Measurements from ENCODE around the gene COL21A1.
"Not testable (repeated sequence)": the region's sequence is repeated elsewhere in the genome, so short reads cannot be mapped to it uniquely, and the experiment has no call there.

The COL21A1 gene

GRCh38 chr6:56246881-56247653 lies at the start of gene COL21A1:
TSS of gene COL21A1 (minus strand) at chr6:56247580. CDS start at chr6:56182618, 64,962 bp downstream.
- DNase-seq (ENCODE audit: low read depth in 2 of 2): no peak

GRCh38 chr6:56293781-56294180 lies 46.4 kb upstream of the COL21A1 start:
- DNase-seq (ENCODE audit: low read depth in 2 of 2): no peak

GRCh38 chr6:56292505-56293181 lies 45.3 kb upstream of the COL21A1 start:
- no peak for DNase-seq (ENCODE audit: low read depth in 2 of 2)

GRCh38 chr6:56291302-56291917 lies 44.0 kb upstream of the COL21A1 start:
- DNase-seq (ENCODE audit: low read depth in 2 of 2): no peak

- no peak for DNase-seq (ENCODE audit: low read depth in 2 of 2)
Measured at GRCh38 chr6:56289721-56290120, 42.3 kb upstream of the COL21A1 start.

GRCh38 chr6:56288347-56288746 lies 41.0 kb upstream of the COL21A1 start:
- DNase-seq (ENCODE audit: low read depth in 2 of 2): no peak

GRCh38 chr6:56282391-56282790 lies 35.0 kb upstream of the COL21A1 start:
- no peak for DNase-seq (ENCODE audit: low read depth in 2 of 2)

- DNase-seq (ENCODE audit: low read depth in 2 of 2): no peak
Measured at GRCh38 chr6:56280126-56280525, 32.7 kb upstream of the COL21A1 start.

GRCh38 chr6:56279331-56280080 lies 32.1 kb upstream of the COL21A1 start:
- DNase-seq (ENCODE audit: low read depth in 2 of 2): no peak

GRCh38 chr6:56278171-56278591 lies 30.8 kb upstream of the COL21A1 start:
- DNase-seq (ENCODE audit: low read depth in 2 of 2): no peak

GRCh38 chr6:56270812-56271441 lies 23.5 kb upstream of the COL21A1 start:
- no peak for DNase-seq (ENCODE audit: low read depth in 2 of 2)

GRCh38 chr6:56268266-56268665 lies 20.9 kb upstream of the COL21A1 start:
- DNase-seq (ENCODE audit: low read depth in 2 of 2): no peak

GRCh38 chr6:56266011-56266410 lies 18.6 kb upstream of the COL21A1 start:
- DNase-seq (ENCODE audit: low read depth in 2 of 2): no peak

GRCh38 chr6:56263596-56264315 lies 16.4 kb upstream of the COL21A1 start:
- DNase-seq (ENCODE audit: low read depth in 2 of 2): no peak

GRCh38 chr6:56260593-56260992 lies 13.2 kb upstream of the COL21A1 start:
- not testable (repeated sequence) for DNase-seq (ENCODE audit: low read depth in 2 of 2)

GRCh38 chr6:56259234-56260077 lies 12.1 kb upstream of the COL21A1 start:
- no peak for DNase-seq (ENCODE audit: low read depth in 2 of 2)

GRCh38 chr6:56255349-56255748 lies 8.0 kb upstream of the COL21A1 start:
- no peak for DNase-seq (ENCODE audit: low read depth in 2 of 2)

- no peak for DNase-seq (ENCODE audit: low read depth in 2 of 2)
Measured at GRCh38 chr6:56250266-56250665, 2.9 kb upstream of the COL21A1 start.

GRCh38 chr6:56247654-56248122 lies 308 bp upstream of the COL21A1 start:
- no peak for DNase-seq (ENCODE audit: low read depth in 2 of 2)

GRCh38 chr6:56246541-56246880 lies 869 bp downstream of the COL21A1 start:
- DNase-seq (ENCODE audit: low read depth in 2 of 2): no peak
